ENCODE results near the gene HOXC12.

The HOXC12 gene

GRCh38 chr12:53972722-53973235, 18.1 kb downstream of the HOXC12 start, which contains the start of gene HOXC11:
Gene HOXC11, plus strand, starts transcription at chr12:53973126. Its CDS starts 116 bp downstream, at chr12:53973242.
- ATAC-seq = no peak
- TF ChIP-seq GLIS3 (CRISPR knock-in tag; IDR thresholded peaks at IDR 0.05) (no peak), OSR1 (CRISPR knock-in tag; IDR thresholded peaks at IDR 0.05) (no peak), SNAI2 (CRISPR knock-in tag; IDR thresholded peaks at IDR 0.05) (no peak), POU6F1 (CRISPR knock-in tag; IDR thresholded peaks at IDR 0.05; ENCODE audit: borderline replicate concordance, low read depth) (no peak), ZNF565 (CRISPR knock-in tag; conservative IDR thresholded peaks at IDR 0.05; ENCODE audit: low read depth) (no peak), PATZ1 (CRISPR knock-in tag; IDR thresholded peaks at IDR 0.05; ENCODE audit: borderline replicate concordance) (no peak), ZFP3 (CRISPR knock-in tag; IDR thresholded peaks at IDR 0.05) (no peak), CSRNP3 (CRISPR knock-in tag; IDR thresholded peaks at IDR 0.05) (no peak), ARNTL (CRISPR knock-in tag; IDR thresholded peaks at IDR 0.05; ENCODE audit: borderline replicate concordance, low read depth) (no peak), TSHZ2 (CRISPR knock-in tag; IDR thresholded peaks at IDR 0.05) (no peak), TOX (CRISPR knock-in tag; IDR thresholded peaks at IDR 0.05; ENCODE audit: borderline replicate concordance) (no peak), CSDC2 (CRISPR knock-in tag; IDR thresholded peaks at IDR 0.05) (no peak), ISL1 (CRISPR knock-in tag; IDR thresholded peaks at IDR 0.05) (no peak), BACH2 (CRISPR knock-in tag; IDR thresholded peaks at IDR 0.05; ENCODE audit: borderline replicate concordance) (no peak), ZNF70 (CRISPR knock-in tag; IDR thresholded peaks at IDR 0.05) (no peak), RARB (CRISPR knock-in tag; IDR thresholded peaks at IDR 0.05) (no peak), CREB5 (CRISPR knock-in tag; IDR thresholded peaks at IDR 0.05; ENCODE audit: low read depth) (no peak)

- ATAC-seq = peak; percentile 11
- no peak for TF ChIP-seq CREB5 (CRISPR knock-in tag; IDR thresholded peaks at IDR 0.05; ENCODE audit: low read depth)
- no peak for TF ChIP-seq BACH2 (CRISPR knock-in tag; IDR thresholded peaks at IDR 0.05; ENCODE audit: borderline replicate concordance)
- TF ChIP-seq ZNF8 (CRISPR knock-in tag; IDR thresholded peaks at IDR 0.05) = no peak
- no peak for TF ChIP-seq CSDC2 (CRISPR knock-in tag; IDR thresholded peaks at IDR 0.05)
These were observed 18.7 kb downstream of the HOXC12 start for GRCh38 chr12:53973236-53974042.
